Amniotic stem cell (primary cell): ENCODE measurements around the gene CSNK2A2.
A peak's percentile ranks its signal among the peaks of the same experiment; 100 is the strongest.

Source experiments
- DNase-seq: peaks from one replicate; lab custom pipeline; 2025; lab: John Stamatoyannopoulos, UW

The CSNK2A2 gene

GRCh38 chr16:58198022-58198683 is at the start of gene CSNK2A2:
CSNK2A2 (minus strand) TSS chr16:58198106; CDS start chr16:58197736, 370 bp downstream.
- peak; percentile 9 for DNase-seq

- DNase-seq: no peak
Observed at GRCh38 chr16:58243528-58244004, 45.7 kb upstream of the CSNK2A2 start.

DNA sequence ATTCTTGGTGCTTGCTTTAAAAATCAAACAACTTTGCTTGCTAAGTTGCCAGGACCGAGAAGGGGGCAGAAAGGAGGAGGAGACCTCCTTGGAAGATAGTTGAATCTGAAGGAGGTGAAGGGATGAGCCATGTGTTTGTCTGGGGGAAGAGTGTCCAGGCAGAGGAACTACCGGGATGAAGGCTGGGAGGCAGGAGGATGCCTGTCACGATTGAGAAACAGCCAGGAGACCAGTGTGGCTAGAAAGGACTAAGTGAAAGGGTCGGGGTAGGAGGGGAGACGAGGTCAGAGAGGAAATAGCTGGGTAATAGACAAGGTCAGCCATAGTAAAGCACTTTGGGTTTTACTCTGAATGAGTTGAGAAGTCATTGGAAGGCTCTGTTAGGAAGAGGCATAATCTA is 38.9 kb upstream of the CSNK2A2 start:
- DNase-seq: no peak

DNA sequence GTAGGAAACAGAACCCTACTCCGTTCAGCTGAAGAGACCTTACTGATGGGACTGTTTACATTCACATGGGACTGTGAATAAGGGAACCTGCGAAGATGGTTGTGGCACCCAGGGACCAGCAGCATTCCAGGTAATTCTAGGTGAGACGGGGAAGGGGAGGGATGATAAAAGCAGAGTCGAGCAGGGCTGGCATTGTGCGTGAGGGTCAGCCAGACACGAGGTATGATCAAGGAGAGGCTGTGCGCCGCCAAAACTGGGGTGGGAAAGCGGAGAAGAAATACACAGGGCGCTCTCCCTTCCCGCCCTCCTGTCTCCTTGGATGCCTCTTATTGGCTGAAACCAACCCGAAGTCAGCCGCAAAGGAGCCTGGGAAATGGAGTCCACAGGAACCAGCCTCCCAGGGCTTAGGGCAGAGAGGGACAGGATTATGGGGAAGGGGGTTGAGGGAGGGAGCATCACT is 38.4 kb upstream of the CSNK2A2 start:
- DNase-seq: no peak

- no peak for DNase-seq
Observed at GRCh38 chr16:58235663-58236062, 37.8 kb upstream of the CSNK2A2 start.

DNA sequence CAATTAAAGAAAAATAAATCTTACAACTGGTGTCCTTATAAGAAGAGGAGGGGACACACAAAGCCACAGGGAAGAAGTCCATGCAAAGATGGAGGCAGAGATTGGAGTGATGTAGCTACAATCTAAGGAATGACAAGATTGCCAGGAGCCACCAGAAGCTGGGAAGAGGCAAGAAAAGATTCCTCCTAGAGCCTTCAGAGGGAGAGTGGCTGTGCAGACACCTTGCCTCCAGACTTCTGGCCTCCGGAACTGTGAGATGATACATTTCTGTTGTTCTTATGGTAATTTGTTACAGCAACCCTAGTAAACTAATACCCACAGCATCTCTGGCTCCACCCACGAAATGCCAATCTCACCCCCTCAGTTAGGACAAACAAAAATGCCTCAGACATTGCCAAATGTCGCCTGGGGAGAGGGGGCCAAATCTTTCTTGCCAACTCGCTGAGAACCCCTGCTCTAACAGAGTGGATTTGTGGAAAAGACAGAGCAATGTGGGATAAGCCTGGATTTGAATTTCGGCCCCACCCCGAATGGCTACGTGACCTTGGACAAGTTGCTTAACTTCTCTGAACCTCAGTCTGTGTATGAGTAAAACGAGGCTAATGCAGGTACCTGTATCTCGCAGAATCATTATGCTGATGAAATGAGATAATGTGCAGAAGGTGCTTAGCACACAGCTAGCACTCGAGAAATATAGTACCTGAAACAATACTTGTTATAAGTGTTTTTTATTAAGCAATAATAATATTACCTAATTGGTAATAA is 37.1 kb upstream of the CSNK2A2 start:
- no peak for DNase-seq

GRCh38 chr16:58230259-58230658 is 32.4 kb upstream of the CSNK2A2 start:
- DNase-seq: no peak

DNA sequence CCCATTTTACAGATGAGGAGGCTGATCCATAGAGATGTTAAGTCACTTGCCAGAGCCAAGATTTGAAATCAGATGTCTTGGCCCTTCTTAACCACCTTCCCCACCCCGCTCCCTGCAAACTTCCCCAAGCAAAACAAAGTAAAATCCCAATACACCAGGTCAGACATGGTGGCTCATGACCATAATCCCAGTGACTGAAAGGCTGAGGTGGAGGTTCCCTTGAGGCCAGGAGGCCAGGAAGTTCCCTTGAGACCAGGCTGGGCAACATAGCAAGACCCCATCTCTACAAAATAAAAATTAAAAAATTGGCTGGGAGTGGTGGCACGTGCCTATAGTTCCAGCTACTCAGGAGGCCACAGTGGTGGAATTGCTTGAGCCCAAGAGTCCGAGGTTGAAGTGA is 28.9 kb upstream of the CSNK2A2 start:
- no peak for DNase-seq

GRCh38 chr16:58225965-58226602 is 28.2 kb upstream of the CSNK2A2 start:
- DNase-seq: no peak

GRCh38 chr16:58222532-58223316 is 24.8 kb upstream of the CSNK2A2 start:
- no peak for DNase-seq

- DNase-seq: no peak
Observed at GRCh38 chr16:58219432-58219831, 21.5 kb upstream of the CSNK2A2 start.

GRCh38 chr16:58218786-58219185 is 20.9 kb upstream of the CSNK2A2 start:
- DNase-seq: no peak

DNA sequence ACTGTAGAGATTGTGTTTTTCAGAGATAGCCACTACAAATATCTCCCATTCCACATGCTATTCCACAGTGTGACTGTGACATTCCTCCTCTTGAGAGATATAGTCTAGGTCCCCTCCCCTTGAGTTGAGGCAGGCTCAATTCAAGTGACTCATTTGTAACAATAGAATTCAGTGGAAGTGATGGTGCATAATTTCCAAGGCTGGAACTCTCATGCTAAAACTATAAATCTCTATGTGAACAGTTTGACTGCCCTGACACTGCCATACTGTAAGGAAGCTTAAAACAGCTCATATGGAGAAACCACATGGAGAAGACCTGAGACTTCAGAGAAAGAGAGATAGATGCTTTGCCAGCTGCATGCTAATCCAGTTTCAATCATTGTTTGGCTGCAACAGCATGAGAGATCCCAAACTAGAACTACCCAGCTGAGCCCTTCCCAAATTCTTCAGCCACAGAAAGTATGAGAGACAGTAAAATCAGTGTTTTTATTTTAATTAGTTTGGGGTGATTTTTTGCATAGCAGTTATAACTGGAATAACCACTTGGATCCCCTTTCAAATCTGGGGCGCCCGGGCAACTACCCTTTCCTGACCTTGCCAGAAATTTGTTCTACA is 19.5 kb upstream of the CSNK2A2 start:
- no peak for DNase-seq

- no peak for DNase-seq
Observed at GRCh38 chr16:58212824-58213655, 15.1 kb upstream of the CSNK2A2 start.

DNA sequence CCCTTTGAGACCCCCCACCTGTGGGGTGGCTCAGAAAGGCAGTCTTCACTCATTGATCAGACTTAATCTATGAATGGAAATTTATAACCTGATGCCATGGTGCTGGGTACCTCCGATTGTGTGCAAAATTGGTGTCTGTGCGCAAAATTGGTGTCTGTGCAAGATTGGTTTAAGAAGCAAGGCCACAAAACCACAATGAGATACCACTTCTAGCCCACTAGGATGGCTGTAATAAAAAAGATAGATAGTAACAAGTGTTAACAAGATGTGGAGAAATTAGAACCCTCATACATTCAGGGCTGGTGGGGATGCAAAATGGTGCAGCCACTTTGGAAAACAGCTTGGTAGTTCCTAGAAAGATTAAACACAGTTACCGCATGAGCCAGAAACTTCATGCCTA is 13.9 kb upstream of the CSNK2A2 start:
- DNase-seq: no peak

DNA sequence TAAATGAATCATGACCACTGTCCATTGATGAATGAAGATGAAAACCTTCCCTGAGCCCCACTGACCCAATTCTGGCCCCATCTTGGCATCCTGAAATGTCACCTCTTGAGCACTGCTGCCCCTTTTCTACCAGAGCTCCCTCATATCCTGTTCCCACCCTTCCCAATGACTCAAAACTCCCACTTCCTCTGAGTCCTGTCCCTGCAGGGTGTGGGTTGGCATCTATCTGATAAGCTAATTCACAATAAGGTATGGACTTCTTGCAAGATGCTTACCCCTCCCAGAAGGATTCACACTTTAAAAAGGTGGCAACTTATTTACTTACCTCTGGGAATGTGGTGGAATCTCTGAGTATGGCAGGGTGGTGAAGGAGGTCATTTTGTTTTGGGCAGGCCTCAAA is 13.3 kb upstream of the CSNK2A2 start:
- no peak for DNase-seq

DNA sequence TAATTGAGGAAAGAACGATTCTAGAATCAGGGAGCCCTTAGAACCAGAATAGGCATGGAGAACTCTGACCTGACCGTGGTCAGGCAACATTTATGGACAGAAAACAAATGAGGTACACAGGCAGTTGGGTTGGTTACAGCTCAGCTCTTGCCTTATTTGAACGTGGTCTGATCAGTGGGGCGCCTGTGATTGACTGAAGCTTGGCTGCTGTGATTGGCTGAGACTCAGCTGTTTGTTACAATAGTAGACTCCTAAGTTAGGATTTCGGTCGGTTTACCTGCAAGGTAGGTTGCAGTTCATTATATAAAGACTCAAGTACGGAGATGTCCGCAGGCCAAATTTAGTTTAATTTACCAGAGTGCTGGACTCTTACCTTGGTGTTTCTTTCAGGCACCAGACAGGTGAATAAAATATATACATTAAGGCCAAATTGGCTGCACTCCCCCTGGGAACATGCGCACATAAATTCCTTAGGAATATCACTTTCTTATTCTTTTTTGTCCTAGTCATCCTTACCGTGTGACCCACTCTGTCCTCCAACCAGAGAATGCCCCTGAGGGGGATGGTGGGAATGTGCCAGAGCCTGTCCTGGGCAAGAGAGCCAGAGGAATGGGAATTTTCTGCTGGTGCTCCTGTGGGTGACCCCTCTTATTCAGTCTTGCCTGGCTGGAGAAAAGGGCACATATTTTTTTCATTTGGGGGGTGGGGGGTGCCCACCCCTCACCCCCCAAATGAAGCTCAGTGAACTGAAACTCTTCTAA is 7.5 kb upstream of the CSNK2A2 start:
- DNase-seq: no peak

DNA sequence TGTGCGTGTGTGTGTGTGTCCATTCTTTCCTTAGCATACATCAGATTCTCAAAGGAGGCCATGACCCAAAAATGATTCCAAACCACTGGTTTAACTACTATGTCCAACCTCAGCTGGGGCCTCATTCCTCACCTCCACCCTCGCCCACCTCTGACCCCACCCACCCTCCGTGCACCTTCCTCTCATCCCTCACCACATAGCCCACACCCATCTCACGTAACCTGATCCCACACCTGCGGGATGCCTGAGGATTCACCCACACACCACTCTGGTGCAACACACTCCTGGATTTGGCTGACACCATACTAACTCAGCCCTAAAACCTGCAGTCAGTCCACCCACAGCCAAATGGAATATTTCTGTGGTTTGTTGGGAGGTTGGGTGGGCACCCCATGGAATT is 3.3 kb upstream of the CSNK2A2 start:
- DNase-seq: no peak

DNA sequence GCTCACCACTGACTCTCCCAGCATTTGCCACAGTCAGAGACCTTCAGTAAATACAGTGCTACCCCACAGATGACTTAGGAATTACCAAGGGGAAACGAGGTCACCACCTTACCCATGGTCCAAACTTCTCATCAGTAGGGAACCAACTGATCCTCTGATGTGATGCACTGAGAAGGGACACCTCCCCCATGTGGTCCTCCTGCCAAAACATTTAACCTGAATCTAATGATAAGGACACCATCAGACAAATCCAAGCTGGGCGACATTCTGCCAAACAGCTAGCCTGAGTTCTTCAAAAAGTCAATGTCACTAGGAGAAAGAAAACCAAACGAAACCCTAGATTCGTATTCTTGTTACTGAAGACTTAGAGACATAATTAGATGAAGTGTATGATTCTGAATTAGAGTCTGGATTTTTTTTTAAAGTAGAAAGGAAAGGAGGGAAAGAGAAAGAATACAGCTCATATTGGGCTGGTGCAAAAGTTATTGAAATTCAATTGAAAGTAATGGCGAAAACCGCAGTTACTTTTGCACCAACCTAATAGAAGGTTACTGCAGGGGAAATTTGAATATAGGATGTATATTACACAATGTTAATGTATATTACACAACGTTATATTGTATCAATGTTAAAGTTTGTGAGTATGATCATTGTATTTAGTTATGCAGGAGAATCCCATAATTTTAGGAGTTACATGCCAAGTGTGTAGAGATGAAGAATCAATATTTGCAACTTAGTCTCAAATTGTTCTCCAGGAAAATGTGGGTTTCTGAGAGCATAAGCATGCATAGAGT is 2.3 kb upstream of the CSNK2A2 start:
- no peak for DNase-seq
